IPS-NIHi11 (cell line): ENCODE results near the gene NEGR1.

ENCODE experiments used
- DNase-seq: peaks from one replicate; pipeline ENCODE4 v3.0.0; 2012; ENCODE audit warnings: mixed read lengths, low spot score

NEGR1 gene

DNA sequence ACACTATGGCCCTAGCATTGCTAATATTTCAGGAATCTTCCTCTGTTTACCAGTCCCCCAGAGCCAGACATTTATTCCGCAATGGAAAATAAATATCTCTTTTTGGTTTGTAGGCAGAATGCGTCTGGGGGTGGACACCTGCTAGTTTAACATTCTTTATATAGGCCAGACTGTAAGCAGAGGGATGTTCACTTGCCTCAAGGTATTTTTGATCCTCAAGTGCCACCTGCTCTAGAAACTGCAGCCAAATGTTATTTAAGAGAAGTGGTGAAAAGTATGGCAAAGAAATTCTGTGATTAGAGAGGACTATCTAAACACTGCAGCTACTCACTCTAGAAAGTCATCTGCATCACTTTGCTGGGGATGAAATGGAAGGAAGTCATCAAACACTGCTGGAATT lies 164.7 kb downstream of the NEGR1 start:
- no peak for DNase-seq

DNA sequence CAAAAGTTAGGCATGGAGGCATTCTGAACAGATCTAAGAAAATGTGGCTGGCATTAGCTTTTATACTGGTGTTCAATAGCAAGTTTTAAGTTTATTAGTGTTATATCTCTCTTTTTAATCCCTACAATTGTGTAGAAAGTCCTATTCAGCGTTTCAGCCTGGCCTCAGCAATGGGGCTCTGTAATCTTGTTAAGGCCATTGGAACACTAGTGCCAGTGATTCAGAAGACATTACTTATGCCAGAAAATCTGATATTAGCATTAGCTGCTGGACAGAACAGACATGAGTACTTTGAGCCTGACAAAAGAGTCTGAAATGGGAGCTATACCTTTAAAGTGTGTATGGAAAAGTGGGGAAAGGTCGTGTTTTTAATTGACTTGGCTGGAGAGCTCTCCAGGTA lies 167.0 kb downstream of the NEGR1 start:
- no peak for DNase-seq

DNA sequence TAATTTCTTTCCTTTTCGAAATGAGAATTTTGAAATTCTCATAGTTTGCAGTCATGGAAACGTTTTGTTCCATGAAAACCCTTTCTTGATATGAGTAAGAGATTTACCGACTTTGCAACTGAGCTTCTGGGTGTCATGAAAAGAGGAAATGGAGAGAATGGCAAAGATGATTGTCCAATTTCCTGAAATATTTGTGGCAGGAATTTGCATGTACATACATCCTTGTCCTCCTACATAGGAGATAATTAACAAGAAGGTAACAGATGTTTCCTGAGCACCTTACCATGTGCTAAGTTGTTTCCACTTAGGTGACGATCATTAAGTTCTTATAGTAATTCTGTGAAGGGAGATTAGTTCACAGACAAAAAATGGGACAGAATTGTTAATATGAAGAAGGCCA lies 170.7 kb downstream of the NEGR1 start:
- no peak for DNase-seq

DNA sequence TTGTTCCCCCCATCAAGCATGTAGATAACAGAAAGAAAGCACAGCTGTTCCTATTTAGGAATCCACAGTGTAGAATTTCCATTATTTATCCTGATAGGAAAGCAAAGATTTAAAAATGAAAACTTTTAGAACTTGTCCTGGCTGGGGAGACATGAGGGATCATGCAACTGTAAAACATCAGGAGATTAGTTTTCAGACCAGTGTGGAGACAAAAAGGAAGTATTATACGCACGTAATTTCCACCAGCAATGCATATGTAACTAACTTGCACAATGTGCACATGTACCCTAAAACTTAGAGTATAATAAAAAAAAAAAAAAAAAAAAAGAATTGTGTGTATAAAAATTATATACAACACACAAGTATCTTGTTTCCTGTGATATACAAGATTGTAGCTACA lies 172.4 kb downstream of the NEGR1 start:
- no peak for DNase-seq

DNA sequence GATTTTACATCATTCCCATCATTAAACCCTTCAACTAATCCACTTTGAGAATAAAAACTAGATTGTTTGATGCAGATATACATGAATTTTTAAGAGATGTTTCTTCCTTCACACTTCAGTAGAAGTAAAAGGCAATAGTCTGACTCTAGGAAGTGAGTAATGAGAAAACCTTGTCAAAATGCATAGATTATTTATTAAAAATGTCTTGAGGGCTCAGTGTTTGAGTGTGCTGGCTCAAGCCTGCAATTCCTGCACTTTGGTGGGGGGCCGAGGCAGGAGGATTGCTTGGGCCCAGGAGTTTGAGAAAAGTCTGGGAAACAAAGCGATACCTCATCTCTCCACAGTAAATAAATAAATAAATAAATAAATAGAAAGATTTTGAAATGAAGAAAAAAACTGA lies 177.1 kb downstream of the NEGR1 start:
- no peak for DNase-seq

DNA sequence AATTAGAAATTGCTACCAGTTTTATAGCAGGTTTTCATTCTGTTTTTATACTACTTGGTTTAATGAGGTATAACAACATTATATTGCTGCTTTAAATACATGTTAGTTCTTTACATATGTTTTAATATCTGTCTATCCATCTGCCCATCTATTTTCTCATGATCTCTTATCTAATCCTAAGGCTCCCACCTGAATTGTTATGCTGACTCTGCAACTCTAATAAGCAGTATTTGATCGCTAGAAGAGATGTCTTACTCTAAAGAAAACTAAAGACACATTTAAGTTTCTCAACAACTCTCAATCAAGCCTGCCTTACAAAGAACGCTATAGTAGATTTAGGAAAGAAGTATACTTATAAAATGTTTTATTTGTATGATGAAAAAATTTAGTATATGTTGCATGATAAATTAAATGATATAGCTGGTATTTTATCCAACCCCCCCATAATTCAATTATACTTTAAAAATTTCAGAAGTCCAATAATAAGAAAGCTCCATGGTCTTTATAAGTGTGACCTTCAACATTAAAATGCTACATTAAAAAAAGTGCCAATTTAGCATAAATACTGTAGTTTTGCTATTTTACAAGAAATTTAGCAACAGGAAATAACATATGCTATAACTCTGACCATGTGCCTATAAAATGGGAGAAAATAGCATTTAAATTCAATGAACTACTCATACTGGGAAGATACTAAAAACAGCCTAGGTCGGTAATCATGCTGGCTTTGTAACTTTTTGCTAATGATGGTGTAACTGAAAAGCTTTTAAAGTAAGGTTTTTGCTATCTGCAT lies 180.3 kb downstream of the NEGR1 start:
- DNase-seq, result no peak

DNA sequence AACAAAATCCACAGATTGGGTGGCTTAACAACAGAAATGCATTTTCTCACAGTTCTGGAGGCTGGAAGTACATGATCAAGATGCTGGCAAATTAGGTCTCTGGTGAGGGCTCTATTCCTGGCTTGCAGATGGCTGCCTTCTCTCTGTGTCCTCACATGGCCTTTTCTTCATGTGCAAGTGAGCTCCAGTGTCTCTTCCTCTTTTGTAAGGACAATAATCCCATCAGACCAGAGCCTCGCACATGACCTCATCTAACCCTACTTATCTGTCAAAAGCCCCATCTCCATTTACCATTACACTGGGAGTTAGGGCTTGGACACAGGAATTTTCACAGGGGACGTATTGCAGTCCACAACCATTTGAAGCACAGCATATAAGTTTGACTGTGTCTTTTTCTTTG lies 181.6 kb downstream of the NEGR1 start:
- no peak for DNase-seq

DNA sequence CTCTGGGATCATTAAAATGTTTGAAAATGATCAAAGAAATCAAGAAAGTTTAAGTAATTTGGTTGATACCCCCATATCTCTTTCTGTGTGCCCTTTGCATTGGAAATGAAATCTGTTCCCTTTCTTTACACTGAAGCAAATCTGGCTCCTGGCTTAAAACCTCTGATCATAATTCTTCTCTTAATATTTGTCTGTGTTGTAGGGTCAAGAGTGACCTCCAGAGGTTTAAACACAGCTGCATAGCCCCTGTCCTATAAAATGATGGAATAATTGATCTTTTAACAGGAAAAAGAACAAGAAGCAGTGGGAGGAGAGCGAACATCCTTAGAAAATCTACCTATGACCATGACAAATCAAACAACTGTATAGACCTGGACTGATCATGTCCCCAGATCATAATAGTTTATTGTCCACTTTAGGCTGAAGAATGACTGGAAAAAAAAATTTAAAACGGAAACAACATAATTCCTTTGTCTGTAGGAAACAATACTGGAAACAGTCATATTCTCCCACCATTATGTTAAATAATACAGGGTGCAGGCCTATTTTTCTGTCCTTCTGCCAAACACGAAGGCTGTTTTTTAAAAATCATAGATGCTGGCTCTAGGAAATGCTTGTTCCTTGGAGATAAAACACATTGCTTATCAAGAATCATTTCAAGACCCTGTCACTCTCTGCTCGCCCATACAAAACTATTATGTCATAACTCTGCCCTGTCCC lies 184.3 kb downstream of the NEGR1 start:
- no peak for DNase-seq

DNA sequence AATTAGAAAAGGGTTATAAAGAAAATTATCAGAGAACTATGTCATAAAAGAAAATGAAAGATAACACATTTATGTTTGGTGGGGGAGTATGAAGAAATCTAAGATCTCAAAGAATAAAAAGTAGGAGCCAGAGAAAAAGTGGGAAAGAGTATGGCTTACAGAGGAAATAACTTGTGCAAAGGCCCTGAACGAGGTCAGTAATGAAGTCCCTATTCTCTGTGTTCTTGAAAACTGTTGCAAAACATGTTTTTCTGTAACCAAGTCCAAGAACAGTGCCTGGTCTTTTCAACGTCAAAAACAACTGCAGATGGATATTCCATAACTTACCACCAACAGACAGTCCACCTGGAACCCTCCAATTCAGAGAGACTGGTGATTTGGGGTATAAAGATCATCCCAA lies 188.1 kb downstream of the NEGR1 start:
- no peak for DNase-seq

DNA sequence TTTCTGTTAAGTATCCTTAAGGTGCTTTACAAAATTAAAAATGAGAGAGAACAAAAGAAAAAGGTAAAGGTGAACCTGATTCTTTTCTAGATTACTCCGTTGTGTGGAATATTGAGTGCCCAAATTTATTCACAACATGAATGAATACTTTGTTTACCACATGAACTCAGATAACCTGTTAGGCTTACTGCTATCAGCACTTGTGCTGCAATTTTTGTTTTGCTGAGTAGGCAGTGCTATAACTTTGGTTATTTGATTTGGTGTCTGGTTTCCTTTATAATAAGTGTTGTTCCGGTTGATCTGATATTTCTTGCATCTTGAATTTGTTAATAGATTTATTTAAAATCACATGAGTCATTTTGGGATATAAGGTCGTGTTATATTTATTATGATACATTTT lies 195.9 kb downstream of the NEGR1 start:
- DNase-seq, result no peak

DNA sequence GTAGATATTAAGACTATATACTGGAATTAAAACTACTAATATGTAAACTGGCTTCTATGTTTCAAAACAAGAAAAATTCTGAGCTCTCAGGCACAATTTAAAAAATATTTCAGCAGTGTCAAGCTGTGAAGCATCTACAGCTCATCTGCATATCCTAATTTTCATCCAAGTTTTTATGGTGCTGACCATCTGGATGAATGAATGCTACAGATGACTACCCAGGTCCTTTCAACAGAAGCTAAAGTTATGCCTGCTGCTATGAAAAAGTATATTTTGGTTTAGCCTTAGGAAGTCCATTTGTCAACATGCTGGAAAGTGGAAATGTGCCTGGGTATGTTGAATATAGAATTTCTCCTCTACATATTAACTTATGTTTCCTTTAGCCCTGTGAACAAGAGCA lies 206.9 kb downstream of the NEGR1 start:
- DNase-seq, result no peak

DNA sequence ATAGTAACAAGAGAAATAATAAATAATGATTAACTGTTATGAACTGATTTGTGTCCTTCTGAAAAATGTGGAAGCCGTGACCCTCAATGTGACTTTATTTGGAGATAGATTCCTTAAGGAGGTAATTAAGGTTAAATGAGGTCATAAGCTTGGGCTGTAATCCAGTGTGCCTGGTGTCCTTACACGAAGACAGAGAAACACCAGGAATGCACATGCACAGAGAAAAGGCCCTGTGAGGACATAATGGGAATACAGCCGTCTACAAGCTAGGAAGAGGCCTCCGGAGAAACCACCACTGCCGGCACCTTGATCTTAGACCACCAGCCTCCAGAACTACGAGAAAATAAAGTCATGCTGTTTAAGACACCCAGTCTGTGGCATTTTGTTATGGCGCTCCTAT lies 215.9 kb downstream of the NEGR1 start:
- no peak for DNase-seq

DNA sequence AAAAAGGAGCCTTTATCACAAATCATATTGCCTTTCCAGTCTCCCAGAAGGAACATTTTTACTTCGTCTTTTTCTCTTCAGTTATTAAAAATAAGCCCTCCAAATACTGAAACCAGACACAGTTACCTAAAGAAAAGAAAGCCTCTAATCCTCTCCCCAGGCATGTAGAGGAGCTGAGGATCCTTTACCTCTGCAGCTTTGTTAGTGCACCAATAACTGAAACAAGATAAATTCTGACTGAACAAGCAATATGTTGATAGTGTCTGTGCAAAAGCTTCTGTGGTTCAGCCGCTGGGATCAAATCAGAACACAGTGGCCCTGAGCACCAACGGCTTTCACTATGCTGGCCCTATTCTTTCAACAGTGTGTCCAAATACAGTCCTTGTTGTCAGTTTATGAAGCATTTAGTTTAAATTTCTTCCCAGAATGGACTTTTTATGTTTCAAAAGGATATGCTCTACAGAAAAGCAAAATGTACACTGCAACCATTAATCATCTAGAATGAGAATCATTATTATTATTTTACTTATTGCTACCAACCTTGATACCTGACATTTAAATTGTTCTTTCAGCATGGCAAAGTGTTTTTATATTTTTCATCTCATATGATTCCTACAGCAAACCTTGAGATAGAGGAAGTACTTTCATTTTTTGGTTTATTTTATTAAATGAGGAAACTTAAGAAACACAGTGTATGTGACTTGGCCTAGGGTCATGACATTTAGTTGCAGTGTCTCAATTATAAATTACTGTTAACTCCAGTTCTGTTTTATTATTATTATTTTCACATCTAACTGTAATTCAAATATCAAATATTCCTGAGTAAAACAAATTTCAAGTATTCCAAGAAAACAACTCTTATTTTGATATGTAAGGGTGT lies 217.9 kb downstream of the NEGR1 start:
- DNase-seq, result no peak

DNA sequence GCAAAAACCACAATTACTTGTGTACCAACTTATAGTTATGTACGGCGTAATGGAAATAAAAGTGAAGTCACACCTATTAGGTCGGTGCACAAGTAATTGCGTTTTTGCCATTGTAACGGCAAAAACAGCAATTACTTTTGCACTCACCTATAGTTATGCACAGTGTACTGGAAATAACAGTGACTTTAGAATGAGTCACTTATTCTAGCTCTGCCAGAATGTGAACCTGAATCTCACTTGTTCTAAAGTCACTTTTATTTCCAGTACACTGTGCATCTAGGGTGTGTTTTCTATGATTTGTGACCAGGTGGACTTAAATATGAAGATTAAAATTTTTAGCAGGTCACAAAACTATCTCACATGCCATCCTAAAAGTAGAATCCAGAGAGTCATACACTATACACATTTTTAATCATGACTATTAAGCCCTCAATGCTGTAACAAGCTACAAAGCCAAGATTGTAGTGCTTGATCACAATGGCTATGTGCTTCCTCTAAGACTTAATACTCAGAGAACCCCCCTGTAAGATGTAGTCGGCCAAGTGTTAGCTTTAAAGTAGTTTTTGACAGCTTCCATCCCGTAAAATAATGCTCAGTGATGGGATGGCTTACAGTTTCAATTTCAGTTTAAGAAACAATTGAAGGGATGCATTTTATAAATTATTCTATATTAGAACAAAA lies 218.8 kb downstream of the NEGR1 start:
- no peak for DNase-seq

DNA sequence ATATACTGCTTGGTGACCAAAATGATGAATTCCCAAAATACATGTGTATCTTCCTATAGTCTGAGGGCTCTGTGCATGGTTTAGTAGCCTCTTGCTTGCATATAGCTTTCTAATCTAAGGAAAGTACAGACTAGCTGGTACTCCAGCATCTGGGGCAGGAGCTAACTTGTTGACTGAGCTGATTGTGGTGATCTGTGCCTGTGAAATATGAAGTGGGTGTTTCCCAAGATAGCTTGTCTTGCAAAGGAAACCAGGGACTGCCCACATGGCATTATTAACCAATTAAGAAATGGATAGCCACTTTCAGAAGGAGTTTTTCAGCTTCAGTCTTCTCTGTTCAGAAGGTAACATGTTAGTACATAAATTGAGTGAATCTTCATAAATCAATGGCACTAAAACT lies 219.8 kb downstream of the NEGR1 start:
- no peak for DNase-seq

DNA sequence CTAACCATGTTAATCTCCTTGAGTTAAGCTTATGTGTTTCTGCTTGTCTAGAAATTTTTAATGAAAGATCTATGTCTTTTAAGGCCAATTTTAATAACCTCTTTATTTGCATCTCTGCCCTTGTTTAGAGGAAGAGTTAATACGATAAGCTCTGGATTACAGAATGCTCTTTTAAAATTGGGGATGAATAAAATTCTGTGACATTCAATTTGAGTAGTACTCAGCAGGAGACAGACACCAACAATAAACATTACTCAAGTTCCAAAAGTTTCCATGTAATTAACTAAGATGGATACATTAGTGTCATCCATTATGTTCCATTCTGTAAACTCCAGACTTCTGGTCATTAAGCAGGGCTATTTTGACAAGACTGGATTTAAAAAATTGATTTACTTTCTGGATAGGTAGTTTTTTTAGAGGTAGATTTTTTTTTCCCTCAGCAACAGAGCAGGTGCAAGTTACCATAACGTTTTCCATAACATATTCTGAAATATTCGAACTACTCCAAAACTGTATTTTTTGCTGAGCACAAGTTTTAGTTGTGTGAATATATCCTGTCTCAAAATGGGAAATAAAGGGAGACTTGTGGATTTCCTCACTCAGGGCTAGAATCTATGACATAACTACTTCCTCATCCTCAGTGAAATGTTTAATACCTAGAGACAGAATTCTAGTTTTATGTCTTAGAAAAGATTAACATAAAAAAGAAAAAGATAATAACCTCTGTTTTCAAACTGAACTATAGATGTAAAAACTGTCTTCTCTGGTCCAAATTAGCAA lies 221.7 kb downstream of the NEGR1 start:
- DNase-seq, result no peak

DNA sequence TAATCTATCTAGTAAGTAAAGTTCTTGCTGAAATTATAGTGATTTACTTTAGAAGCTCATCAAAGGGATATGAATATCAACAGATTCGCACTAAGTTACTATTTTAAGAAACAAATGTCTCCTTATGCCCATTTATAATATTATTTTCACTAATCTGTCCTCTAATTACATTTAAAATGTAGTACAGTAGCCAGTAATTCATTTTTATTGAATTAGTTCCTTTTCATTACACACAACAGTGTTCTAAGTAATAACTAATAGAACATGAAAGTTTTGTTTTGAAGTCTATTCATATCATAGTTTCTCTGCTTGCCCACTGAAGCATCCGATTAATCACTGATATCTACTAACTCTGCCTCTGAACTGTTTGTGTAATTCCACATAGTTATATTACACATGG lies 225.8 kb downstream of the NEGR1 start:
- no peak for DNase-seq

DNA sequence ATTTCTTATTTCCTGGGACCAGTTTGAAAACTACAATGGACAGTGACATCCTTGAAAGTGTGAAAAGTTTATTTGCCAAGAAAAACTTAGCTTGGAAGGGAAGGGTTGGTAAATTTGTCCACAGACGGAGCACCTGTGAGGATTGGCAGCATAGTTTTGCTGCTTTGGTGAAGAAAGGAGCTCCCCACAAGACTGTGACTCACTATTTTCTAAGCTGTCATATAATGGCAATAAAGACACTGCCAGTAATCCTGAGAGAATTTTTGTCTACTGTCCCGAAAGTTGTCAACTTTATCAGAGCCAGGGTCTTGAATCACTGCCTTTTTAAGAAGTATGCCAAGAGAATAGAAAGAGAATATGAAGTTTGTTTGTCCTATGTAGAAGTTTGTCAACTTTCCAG lies 230.8 kb downstream of the NEGR1 start:
- no peak for DNase-seq

DNA sequence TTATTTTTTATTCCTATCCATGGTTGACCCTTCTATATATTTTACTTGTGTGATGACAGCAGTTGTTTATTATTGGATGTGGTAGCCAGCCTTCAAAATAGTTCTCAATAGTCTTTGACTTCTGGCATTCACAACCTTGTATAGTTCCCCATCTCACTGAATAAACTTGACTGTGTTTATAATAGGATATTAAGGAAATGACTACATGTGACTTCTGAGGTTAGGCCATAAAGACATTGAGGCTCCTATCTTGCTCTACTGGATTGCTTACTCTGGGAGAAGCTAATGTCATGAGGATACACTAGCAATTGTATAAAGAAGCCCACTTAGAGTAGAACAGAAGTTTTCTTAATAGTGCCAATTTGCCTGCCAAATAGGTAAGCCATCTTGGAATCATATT lies 231.8 kb downstream of the NEGR1 start:
- DNase-seq, result no peak

DNA sequence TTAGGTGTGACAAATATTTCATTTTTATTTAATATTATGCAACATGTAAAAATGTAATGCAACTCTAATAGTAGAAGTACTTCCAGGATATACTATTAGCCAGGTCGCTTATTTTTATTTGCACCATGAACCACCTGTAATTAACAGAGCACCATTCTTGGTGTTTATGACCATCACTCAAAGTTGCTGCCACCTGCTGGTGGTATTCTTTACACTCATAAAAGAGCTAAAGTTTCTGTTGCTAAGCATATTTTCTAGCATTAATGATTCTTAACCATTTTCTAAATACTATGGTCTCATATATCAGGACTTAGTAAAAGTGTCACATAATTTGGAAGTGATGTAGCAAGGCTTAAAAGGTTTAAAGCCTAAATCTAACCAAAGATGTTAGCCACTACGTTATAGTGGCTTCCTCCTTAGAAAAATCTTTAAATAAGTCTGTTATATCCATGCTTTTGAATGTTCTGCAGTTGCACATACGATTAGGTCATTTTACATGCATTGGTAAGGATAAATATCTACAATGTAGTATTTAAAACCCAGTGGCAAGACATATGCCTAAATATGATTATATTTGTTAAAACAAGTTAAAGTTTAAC lies 244.5 kb downstream of the NEGR1 start:
- peak; percentile 25 for DNase-seq

DNA sequence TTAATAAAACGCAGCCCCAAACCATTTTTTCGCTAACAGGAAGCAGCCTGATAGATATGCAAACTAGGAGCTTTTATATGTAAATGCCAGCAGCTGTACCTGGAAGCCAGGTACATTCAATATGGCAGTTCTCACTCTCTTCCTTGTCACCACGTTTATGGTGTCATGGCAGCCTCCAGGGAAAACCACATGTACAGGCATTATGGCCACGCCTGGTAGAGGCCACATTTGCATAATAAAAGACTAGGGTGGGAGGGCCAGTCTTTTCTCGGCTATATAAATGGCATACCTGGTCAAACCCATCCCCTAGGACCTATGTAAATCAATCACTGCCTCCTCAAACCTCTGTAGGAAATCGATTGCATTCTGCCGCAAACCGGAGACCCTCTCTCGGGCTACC lies 247.5 kb downstream of the NEGR1 start:
- DNase-seq, result no peak
